ENCODE data around the gene TMEM184A. TPM values are rescaled to one million over a fixed set of nuclear protein-coding genes. Genes with fewer than 3 reads are reported as not detected.

TMEM184A gene
- total RNA-seq, 1 experiment from 2014 or later: 21.4 TPM

DNA sequence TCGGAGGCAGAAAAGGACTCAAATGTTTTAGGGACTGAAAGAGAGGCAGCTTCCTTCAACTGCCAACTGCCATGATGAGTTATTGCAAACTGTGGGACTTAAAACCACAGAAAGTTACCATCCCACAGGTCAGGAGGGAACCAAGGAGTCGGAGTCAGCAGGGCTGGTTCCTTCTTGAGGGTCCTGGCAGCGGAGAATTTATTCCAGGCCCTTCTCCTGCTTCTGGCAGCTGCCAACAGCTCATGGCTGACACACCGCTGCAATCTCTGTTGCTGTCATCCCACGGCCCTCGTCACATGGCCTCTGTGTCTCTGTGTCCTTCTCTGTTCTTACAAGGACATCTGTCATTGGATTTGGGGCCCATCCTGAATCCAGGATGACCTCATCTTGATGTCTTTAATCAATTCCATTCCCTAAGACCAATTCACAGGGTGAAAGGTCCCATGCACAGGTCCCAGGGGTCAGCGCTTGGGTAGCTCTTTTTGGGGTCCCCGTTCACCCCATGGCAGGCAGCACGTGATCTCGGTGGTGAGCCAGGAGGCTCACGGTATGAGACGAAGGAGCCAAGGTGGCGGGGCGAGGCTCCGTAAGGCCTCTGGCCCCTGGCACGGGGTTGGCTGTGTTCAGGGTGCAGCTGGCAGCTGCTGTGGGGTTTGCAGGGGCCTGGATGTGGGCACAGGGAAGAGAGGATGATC is 41.2 kb upstream of the TMEM184A start:
- intact Hi-C loops (cut with micrococcal nuclease; ENCODE audit: unreplicated experiment): no loop called here
- CTCF ChIA-PET: no interaction called here

DNA sequence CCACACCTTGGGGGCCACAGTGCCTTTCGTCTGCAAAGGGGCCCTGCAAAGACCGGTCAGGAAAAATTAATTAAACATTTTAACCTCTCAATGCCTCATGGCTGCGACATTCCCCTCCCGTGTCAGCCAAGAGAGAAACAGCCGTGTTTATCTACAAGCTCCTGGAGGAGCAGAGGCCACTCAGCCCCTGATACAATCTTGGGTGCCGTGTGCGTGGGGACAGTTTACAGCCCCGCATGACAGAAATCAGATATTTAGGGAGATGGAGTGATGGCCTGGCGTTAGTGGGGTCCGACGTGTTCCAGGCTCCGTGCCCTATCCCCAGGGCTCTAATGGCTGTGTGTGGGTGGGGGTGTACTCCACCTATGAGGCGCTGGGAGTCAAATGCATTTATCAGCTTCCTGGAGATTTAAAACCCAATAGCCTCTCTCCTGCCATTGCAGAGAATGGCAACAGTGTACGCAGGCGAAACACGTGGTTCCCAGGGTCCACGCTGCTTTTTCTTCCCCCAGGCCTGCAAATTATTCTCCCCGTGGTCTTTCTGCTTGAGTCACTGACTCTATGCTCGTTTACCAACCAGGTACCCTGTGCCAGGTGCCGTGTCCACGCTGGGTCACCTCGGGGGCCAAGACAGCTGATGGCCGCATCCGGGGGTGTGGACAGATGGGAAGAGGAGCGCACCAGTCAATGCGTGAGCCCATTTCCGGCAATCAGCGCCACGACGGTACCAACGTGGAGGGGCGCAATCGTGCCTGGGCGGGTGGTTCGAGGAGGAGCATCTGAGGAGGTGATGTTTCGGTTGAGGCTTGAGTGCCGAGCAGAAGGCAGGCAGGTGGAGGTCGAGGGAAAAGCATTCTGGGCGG is 40.4 kb upstream of the TMEM184A start:
- ChIA-PET CTCF (no interaction called here), POLR2A (ENCODE audit: unreplicated experiment) (no interaction called here)
- Histone ChIP-seq H3K9me2 (ENCODE audit: insufficient read depth) (no peaks in the 10 kb centered on the region), H3K27me3 (ENCODE audit: insufficient read depth, low read depth) (peaks cover 98% of the 10 kb centered on the region), H3K9me3 (ENCODE audit: insufficient read depth, low read depth) (no peaks in the 10 kb centered on the region), H3K4me3 (no peak overlapping the region), H3K79me2 (ENCODE audit: low read depth) (no peaks in the 10 kb centered on the region), H4K20me1 (ENCODE audit: insufficient read depth) (0 out of 2 replicates have a peak, but pooled peaks cover 3% of the 10 kb centered on the region), H3K4me1 (replicated peaks; ENCODE audit: insufficient read depth) (no peaks in the 10 kb centered on the region), H3K4me2 (no peak overlapping the region), H3K36me3 (ENCODE audit: low read depth) (no peaks in the 10 kb centered on the region), H2AFZ (no peak overlapping the region), H3F3A (ENCODE audit: insufficient read depth, low read depth) (no peaks in the 10 kb centered on the region), H3K27ac (no peak overlapping the region)
- intact Hi-C loops (cut with micrococcal nuclease; ENCODE audit: unreplicated experiment): no loop called here
- DNase-seq: no peak
- no TSS peak for BruUV-seq (replicated peaks)
- TF ChIP-seq, protein P1, sequence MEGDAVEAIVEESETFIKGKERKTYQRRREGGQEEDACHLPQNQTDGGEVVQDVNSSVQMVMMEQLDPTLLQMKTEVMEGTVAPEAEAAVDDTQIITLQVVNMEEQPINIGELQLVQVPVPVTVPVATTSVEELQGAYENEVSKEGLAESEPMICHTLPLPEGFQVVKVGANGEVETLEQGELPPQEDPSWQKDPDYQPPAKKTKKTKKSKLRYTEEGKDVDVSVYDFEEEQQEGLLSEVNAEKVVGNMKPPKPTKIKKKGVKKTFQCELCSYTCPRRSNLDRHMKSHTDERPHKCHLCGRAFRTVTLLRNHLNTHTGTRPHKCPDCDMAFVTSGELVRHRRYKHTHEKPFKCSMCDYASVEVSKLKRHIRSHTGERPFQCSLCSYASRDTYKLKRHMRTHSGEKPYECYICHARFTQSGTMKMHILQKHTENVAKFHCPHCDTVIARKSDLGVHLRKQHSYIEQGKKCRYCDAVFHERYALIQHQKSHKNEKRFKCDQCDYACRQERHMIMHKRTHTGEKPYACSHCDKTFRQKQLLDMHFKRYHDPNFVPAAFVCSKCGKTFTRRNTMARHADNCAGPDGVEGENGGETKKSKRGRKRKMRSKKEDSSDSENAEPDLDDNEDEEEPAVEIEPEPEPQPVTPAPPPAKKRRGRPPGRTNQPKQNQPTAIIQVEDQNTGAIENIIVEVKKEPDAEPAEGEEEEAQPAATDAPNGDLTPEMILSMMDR (conservative IDR thresholded peaks at IDR 0.05): no peak
- TF ChIP-seq EZH2 (IDR thresholded peaks at IDR 0.05; ENCODE audit: low read depth): no peak

More for the DNA sequence above, 41.2 kb upstream of the TMEM184A start:
- no peaks in the 10 kb centered on the region for H3K79me2 ChIP-seq (ENCODE audit: low read depth)
- TF ChIP-seq EZH2 (IDR thresholded peaks at IDR 0.05; ENCODE audit: low read depth): no peak
- TF ChIP-seq, protein P1 (conservative IDR thresholded peaks at IDR 0.05): no peak
- no peaks in the 10 kb centered on the region for H3K9me2 ChIP-seq (ENCODE audit: insufficient read depth)
- peaks cover 98% of the 10 kb centered on the region for H3K27me3 ChIP-seq (ENCODE audit: insufficient read depth, low read depth)
- POLR2A ChIA-PET (ENCODE audit: unreplicated experiment): no interaction called here
- H3K9me3 ChIP-seq (ENCODE audit: insufficient read depth, low read depth): no peaks in the 10 kb centered on the region
- H4K20me1 ChIP-seq (ENCODE audit: insufficient read depth): no peaks in the 10 kb centered on the region
- no peak overlapping the region for H2AFZ ChIP-seq
- no peaks in the 10 kb centered on the region for H3F3A ChIP-seq (ENCODE audit: insufficient read depth, low read depth)
- no peak overlapping the region for H3K27ac ChIP-seq
- BruUV-seq (replicated peaks): no TSS peak
- no peak overlapping the region for H3K4me3 ChIP-seq
- no peak overlapping the region for H3K4me2 ChIP-seq
- no peaks in the 10 kb centered on the region for H3K4me1 ChIP-seq (replicated peaks; ENCODE audit: insufficient read depth)
- no peak for DNase-seq
- no peaks in the 10 kb centered on the region for H3K36me3 ChIP-seq (ENCODE audit: low read depth)

DNA sequence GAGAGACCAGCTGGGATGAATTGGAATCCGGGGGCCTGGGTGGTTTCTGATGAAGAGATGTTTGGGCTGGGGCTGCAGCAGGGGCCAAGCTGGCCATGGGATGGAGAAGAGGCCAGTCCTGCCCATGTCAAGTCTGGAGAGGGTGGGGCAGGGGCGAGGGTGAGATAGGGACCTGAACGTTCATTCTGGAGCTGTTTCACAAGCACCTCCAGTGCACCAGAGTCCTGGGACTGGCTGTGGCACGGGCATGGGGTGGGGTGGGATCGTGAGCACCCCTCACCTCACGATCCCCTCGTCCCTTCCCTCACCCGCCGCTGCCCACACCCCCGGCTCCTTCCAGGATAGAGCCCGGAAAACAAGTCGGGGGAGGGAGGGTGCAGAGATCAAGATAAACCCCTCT is 39.6 kb upstream of the TMEM184A start:
- H3K27me3 ChIP-seq (ENCODE audit: insufficient read depth, low read depth): peaks cover 98% of the 10 kb centered on the region
- TF ChIP-seq, protein P1 (conservative IDR thresholded peaks at IDR 0.05): no peak
- no peak for TF ChIP-seq EZH2 (IDR thresholded peaks at IDR 0.05; ENCODE audit: low read depth)
- H3K4me3 ChIP-seq: no peak overlapping the region
- 0 out of 2 replicates have a peak, but pooled peaks cover 3% of the 10 kb centered on the region for H4K20me1 ChIP-seq (ENCODE audit: insufficient read depth)
- no peaks in the 10 kb centered on the region for H3K4me1 ChIP-seq (replicated peaks; ENCODE audit: insufficient read depth)
- H3K4me2 ChIP-seq: no peak overlapping the region
- no peak overlapping the region for H3K27ac ChIP-seq
- H3K9me2 ChIP-seq (ENCODE audit: insufficient read depth): no peaks in the 10 kb centered on the region
- DNase-seq: no peak
- ChIA-PET CTCF (no interaction called here), POLR2A (ENCODE audit: unreplicated experiment) (interaction anchor here (0.6 kb wide), 1 partner anchor 1021 kb away, joined by 6 read pairs; no protein-coding TSS in a partner anchor)
- H3K79me2 ChIP-seq (ENCODE audit: low read depth): no peaks in the 10 kb centered on the region
- H2AFZ ChIP-seq: no peak overlapping the region
- no peaks in the 10 kb centered on the region for H3K9me3 ChIP-seq (ENCODE audit: insufficient read depth, low read depth)
- BruUV-seq (replicated peaks): no TSS peak
- no peaks in the 10 kb centered on the region for H3K36me3 ChIP-seq (ENCODE audit: low read depth)
- intact Hi-C loops (cut with micrococcal nuclease; ENCODE audit: unreplicated experiment): no loop called here
- no peaks in the 10 kb centered on the region for H3F3A ChIP-seq (ENCODE audit: insufficient read depth, low read depth)

Data from PC-9 (cell line).